Lung (tissue), 12 donors: ENCODE data around the gene PTAFR. TPM values are rescaled to one million over a fixed set of nuclear protein-coding genes. Genes with fewer than 3 reads are reported as not detected.

Experiments
- ATAC-seq: fragments of 200-7000 bp; cut with Tn5 transposase; one replicate; pipeline ENCODE4 v1.9.1; 2020; ENCODE audit warnings: moderate number of reproducible peaks; ENCODE audit not compliant: insufficient read depth, low FRiP score
- DNase-seq, 3 donors: peaks; one replicate each; pipeline ENCODE4 v3.0.0-alpha.2; 2013 to 2017
- H3K27ac ChIP-seq, 2 donors: one replicate each; pipeline ENCODE4 v1.5.1; 2013; ENCODE audit warnings: mild to moderate bottlenecking in 2 of 2, moderate library complexity in 2 of 2, control low read depth in 1 of 2, inconsistent platforms in 1 of 2, low read depth in 1 of 2, low read length in 1 of 2
- H3K27me3 ChIP-seq, 3 donors: one replicate each; pipeline ENCODE4 v1.5.1; 2013; ENCODE audit warnings: low read length in 2 of 3; ENCODE audit not compliant: control insufficient read depth in 3 of 3, insufficient read depth in 3 of 3
- H3K36me3 ChIP-seq, 4 donors: one replicate each; pipeline ENCODE4 v1.5.1; 2013; ENCODE audit warnings: low read length in 4 of 4, mild to moderate bottlenecking in 1 of 4, moderate library complexity in 1 of 4; ENCODE audit not compliant: control insufficient read depth in 4 of 4, insufficient read depth in 4 of 4
- H3K4me1 ChIP-seq, 5 donors: one replicate each; pipeline ENCODE4 v1.5.1; 2013; ENCODE audit warnings: low read length in 5 of 5, mild to moderate bottlenecking in 2 of 5, moderate library complexity in 1 of 5; ENCODE audit not compliant: control insufficient read depth in 5 of 5, insufficient read depth in 5 of 5
- H3K4me3 ChIP-seq: one replicate; pipeline ENCODE4 v1.5.1; 2013; ENCODE audit warnings: mild to moderate bottlenecking, control low read depth, moderate library complexity
- H3K9ac ChIP-seq, 2 donors: one replicate each; pipeline ENCODE4 v1.5.1; 2013; ENCODE audit warnings: low read length in 2 of 2, control low read depth in 1 of 2; ENCODE audit not compliant: insufficient read depth in 1 of 2
- H3K9me3 ChIP-seq, 4 donors: one replicate each; pipeline ENCODE4 v1.5.1; 2013; ENCODE audit warnings: low read length in 3 of 4, mild to moderate bottlenecking in 1 of 4, moderate library complexity in 1 of 4; ENCODE audit not compliant: control insufficient read depth in 4 of 4, insufficient read depth in 3 of 4
- CTCF ChIP-seq: IDR thresholded peaks from 2 replicates; pipeline ENCODE4 v1.5.1; 2012; ENCODE audit warnings: mild to moderate bottlenecking; ENCODE audit errors: control extremely low read depth, extremely low read depth
- WGBS, 2 donors: extraction: QIAGEN DNeasy Blood & Tissue Kit; methylation state at CpG; one replicate each; pipeline ENCODE4 v1.1.7; 2013; 5-methylcytosine and 5-hydroxymethylcytosine counted together
- polyA plus RNA-seq, 2 donors: library from polyadenylated mRNA; stranded (reverse); fragments of 200-250 nt; gene quantifications; one replicate each; pipeline ENCODE4 v1.2.1, GENCODE V29; 2013
- total RNA-seq, 2 donors: library from RNA; depleted of rRNA in 1 of 2; stranded (reverse); fragments of >200 nt in 1 of 2; gene quantifications; one replicate each; pipeline ENCODE4 v1.2.1, GENCODE V29; 2014 to 2021
- donor health status: control.
- donor health status: control.
- donor health status: Bipolar disorder and iron deficiency.
- donor health status: healthy.
- donor health status: DM: yes; HTN: yes; CAD: no.

Gene PTAFR
- total and polyA plus RNA-seq, 4 donors, result 7.7 to 93.6 (median 23.3) TPM

GRCh38 chr1:28180306-28181305 lies 4.1 kb upstream of the PTAFR start:
- Histone ChIP-seq H3K27ac (no peak overlapping the region), H3K27me3 (no peaks in the 10 kb centered on the region), H3K36me3 (no peaks in the 10 kb centered on the region), H3K9ac (no peak overlapping the region), H3K9me3 (no peaks in the 10 kb centered on the region), H3K4me1 (no peaks in the 10 kb centered on the region), H3K4me3 (no peak overlapping the region)
- 26 to 56% methylated on average over 12 of the region's 12 CpGs for WGBS, 2 donors
- TF ChIP-seq CTCF, result no peak
- no peak for DNase-seq
- no peak for ATAC-seq

- Histone ChIP-seq H3K36me3 (no peaks in the 10 kb centered on the region), H3K4me1 (peaks cover 0 to 4% (median 0%) of the 10 kb centered on the region in 5 donors), H3K4me3 (no peak overlapping the region), H3K27me3 (no peaks in the 10 kb centered on the region), H3K27ac (no peak overlapping the region), H3K9ac (no peak overlapping the region), H3K9me3 (no peaks in the 10 kb centered on the region)
- ATAC-seq, result no peak
- 95% methylated on average over 15 of the region's 15 CpGs for WGBS, 2 donors
- TF ChIP-seq CTCF, result no peak
- DNase-seq, result no peak
These were observed 2.4 kb upstream of the PTAFR start for GRCh38 chr1:28178690-28179485.

- DNase-seq (no peak), ATAC-seq (no peak)
- WGBS, 2 donors, result 38 to 67% methylated on average over 8 of the region's 8 CpGs
- peak overlapping the region in 1 of 2 donors; percentile 78 for H3K27ac ChIP-seq
- no peaks in the 10 kb centered on the region for H3K36me3 ChIP-seq
- H3K4me3 ChIP-seq, result no peak overlapping the region
- TF ChIP-seq CTCF, result no peak
- no peak overlapping the region for H3K9ac ChIP-seq
- H3K27me3 ChIP-seq, result no peaks in the 10 kb centered on the region
- H3K4me1 ChIP-seq, result peaks cover 0 to 18% (median 0%) of the 10 kb centered on the region in 5 donors
- no peaks in the 10 kb centered on the region for H3K9me3 ChIP-seq
These were observed 470 bp downstream of the PTAFR start for GRCh38 chr1:28175955-28176485.
